ENCODE measurements around the gene DNAJA2.

DNAJA2 gene

GRCh38 chr16:46996391-46996790 lies 22.9 kb upstream of the DNAJA2 start:
- no peak overlapping the region for H3K4me3 ChIP-seq (ENCODE audit: low read depth, low read length)
- no peak for DNase-seq (ENCODE audit: low read depth)
- no peak for TF ChIP-seq CTCF (IDR thresholded peaks at IDR 0.05; ENCODE audit: control insufficient read depth, extremely low read depth, insufficient read depth)

GRCh38 chr16:46991729-46992704 lies 18.5 kb upstream of the DNAJA2 start:
- no peak for TF ChIP-seq CTCF (IDR thresholded peaks at IDR 0.05; ENCODE audit: control insufficient read depth, extremely low read depth, insufficient read depth)
- no peak for DNase-seq (ENCODE audit: low read depth)
- no peak overlapping the region for H3K4me3 ChIP-seq (ENCODE audit: low read depth, low read length)

- peak; percentile 94 for DNase-seq (ENCODE audit: low read depth)
- TF ChIP-seq CTCF (IDR thresholded peaks at IDR 0.05; ENCODE audit: control insufficient read depth, extremely low read depth, insufficient read depth): no peak
Measured at GRCh38 chr16:46986896-46987295, 13.4 kb upstream of the DNAJA2 start.

GRCh38 chr16:46986438-46986837 lies 13.0 kb upstream of the DNAJA2 start:
- no peak for TF ChIP-seq CTCF (IDR thresholded peaks at IDR 0.05; ENCODE audit: control insufficient read depth, extremely low read depth, insufficient read depth)
- no peak for DNase-seq (ENCODE audit: low read depth)

More at GRCh38 chr16:46986896-46987295, 13.4 kb upstream of the DNAJA2 start:
- H3K4me3 ChIP-seq (ENCODE audit: low read depth, low read length): no peak overlapping the region

GRCh38 chr16:46982335-46982734 lies 8.9 kb upstream of the DNAJA2 start:
- H3K4me3 ChIP-seq (ENCODE audit: low read depth, low read length): no peak overlapping the region
- no peak for DNase-seq (ENCODE audit: low read depth)
- TF ChIP-seq CTCF (IDR thresholded peaks at IDR 0.05; ENCODE audit: control insufficient read depth, extremely low read depth, insufficient read depth): no peak

More at GRCh38 chr16:46986438-46986837, 13.0 kb upstream of the DNAJA2 start:
- H3K4me3 ChIP-seq (ENCODE audit: low read depth, low read length): no peak overlapping the region

- H3K4me3 ChIP-seq (ENCODE audit: low read depth, low read length): no peak overlapping the region
- no peak for DNase-seq (ENCODE audit: low read depth)
- TF ChIP-seq CTCF (IDR thresholded peaks at IDR 0.05; ENCODE audit: control insufficient read depth, extremely low read depth, insufficient read depth): no peak
Measured at GRCh38 chr16:46980926-46981325, 7.5 kb upstream of the DNAJA2 start.
